NCI-H1105 (cell line): ENCODE results near the gene SLC16A3.
"Not testable (repeated sequence)": the region's sequence is repeated elsewhere in the genome, so short reads cannot be mapped to it uniquely, and the experiment has no call there.

ENCODE experiments used
- DNase-seq: peaks from one replicate; lab custom pipeline; 2025; lab: John Stamatoyannopoulos, UW

Gene SLC16A3

DNA sequence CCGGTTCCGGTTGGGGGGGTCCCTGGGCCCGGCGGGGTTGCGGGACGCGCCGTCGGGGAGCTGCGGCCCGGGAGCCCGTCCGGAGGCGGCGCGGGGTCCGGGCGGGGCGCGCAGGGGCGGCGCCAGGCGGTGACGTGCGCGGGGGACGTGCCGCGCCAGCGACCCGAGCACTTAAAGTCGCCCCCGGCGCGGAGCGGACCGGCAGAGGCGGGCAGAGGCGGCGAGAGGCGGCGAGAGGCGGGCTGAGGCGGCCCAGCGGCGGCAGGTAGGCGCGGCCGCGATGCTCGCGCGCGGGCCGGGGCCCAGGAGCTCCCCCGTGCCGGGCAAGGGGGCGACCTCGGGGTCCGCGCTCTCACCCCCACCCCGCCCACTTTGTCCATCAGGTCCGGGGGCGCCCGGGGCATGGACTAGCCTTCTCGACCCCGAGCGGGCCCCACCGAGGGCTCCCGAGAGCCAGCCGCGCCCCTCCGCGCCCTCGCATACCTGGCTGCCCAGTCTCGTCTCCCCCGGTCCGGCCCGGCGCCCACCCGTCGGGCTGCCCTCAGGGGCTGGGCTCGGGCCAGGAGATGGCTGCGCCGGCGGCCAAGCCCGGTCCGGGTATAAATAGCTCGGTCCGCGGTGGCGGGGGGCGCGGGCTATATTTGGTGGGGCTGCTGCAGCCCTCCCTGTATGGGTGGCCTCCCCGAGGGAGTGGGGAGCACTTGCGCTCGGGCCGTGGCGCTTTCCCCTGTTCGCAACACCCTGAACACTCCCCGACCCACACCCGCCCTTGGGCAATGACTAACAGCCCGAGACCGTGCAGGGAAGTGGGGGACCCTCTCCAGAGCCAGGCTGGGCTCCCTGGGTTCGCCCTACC lies at the start of gene SLC16A3:
Gene SLC16A3, plus strand, starts transcription at position 201 of the 856 bp plus-strand sequence. CDS start 6,967 bp downstream, outside the sequence.
- peak; percentile 22 for DNase-seq

DNA sequence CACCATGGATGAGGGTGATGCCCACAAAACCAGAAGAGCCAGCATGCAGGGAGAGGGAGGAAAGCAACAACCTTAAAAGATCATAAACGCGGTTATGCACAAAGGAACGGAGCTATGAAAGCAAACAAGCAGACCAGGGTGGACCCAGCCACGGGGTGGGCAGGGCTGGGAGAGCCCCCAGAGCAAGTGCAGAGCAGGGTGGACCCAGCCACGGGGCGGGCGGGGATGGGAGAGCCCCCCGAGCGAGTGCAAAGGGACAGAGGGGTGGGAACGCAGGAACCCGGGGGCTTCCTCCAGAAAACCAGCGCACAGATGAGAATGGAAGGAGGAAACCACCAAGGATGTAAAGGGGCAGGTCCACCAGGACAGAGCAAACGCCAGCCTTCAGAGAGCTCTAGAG lies 49.4 kb upstream of the SLC16A3 start:
- no peak for DNase-seq

DNA sequence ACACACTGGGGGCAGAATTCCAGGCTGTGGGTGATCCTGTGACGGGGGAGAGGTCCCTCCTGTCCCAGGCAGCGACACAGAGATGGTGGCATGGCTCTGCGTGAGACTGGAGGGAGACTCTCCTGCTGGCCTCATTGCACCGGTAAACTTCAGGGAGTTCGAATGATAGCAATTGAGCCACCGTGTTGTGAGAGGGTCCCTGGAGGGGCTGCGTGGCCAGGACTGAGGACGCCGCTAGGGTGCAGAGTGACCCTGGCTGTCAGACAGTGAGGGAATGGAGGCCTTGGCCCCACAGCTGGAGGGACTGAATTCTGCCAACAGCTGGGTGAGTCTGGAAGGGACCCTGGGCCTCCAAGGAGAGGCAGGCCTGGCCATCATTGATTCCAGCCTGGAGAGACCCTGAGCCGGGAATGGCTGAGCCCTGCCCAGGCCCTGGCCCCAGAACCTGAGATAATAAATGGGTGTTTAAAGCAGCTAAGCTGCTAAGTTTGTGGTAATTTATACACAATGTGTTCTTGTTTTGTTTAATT lies 48.8 kb upstream of the SLC16A3 start:
- DNase-seq, result no peak

DNA sequence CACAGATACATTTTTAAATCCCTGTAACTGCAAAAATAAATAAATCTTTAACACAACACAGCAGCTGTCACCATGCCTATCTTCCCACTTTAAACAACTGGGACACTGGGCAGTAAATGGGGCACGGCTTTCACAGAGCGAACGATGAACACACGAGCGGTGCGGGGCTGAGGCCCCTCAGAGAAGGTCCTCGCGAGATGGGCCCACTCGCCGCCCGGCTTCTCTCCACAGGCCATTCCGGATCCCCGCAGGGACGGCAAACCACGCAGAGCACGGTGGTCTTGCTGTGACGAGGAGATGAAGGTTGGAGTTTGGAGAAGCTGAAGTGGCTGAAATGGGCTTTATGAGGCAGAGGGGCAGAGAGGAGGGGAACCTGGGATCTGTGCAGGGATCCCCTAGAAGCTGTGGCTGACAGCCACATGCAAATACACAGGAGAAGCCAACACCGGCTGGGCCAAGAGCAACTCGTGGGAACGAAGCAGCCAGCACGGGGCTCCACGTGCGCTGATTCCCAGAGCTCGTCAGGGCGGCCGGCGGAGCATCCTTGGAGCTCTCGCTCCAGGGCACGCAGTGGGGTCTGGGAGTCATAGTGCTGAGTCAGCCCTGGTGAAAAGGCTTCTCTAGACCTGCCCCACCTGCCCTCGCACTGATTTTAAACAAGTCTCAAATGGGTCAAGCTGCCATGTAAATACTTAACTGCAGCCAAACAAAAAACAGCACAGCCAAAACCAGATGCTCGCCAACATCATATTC lies 47.9 kb upstream of the SLC16A3 start:
- DNase-seq, result no peak

DNA sequence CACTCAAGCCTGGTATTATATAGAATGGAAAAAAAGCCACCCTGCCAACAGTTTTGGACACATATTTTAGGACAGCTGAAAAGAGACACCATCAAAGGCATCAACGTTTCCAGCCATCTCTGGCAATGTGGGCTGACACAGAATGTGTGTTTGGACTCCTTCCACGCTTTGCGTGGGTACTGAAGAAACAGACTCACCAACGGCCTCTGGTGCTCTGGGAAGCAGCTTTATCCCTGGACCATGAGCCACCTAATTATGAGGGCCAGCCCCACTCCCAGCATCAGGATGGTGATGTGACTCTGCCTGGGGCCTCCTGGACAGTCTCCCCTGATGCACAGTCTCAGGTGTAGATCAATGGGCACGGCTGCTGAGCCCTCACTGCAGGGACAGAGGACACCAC lies 44.1 kb upstream of the SLC16A3 start:
- no peak for DNase-seq

DNA sequence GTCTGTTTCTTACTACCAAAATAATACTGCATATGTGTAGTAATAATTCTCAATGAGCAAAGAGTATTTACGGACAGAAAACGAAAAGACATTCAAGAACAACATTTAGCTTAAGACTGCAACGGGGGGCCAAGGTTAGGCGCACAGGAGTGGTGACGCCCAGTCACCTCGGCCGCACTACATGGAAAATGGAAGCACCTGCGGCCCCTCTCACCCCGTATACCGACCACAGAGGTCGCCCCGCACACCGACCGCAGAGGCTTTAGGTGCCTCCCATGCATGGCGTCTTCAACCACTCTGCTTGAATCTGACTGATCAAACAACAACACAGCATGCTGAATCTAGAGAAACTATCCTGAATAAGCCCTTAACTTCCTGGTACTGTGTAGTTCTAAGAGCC lies 42.6 kb upstream of the SLC16A3 start:
- DNase-seq, result no peak

DNA sequence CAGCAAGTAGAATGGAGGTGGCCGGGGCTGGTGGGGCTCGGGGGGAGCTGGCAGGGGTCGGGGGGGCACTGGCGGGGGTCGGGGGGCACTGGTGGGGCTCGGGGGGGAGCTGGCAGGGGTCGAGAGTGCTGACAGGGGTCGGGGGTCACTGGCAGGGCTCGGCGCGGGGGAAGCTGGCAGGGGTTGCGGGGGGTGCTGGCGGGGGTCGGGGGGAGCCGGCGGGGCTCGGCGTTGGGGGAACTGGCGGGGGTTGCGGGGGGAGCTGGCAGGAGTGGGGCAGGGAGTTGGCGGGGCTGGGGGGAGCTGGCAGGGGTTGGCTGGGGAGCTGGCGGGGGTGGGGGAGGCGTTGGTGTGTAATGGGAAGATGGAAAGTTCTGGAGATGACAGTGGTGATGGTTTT lies 41.3 kb upstream of the SLC16A3 start:
- no peak for DNase-seq

DNA sequence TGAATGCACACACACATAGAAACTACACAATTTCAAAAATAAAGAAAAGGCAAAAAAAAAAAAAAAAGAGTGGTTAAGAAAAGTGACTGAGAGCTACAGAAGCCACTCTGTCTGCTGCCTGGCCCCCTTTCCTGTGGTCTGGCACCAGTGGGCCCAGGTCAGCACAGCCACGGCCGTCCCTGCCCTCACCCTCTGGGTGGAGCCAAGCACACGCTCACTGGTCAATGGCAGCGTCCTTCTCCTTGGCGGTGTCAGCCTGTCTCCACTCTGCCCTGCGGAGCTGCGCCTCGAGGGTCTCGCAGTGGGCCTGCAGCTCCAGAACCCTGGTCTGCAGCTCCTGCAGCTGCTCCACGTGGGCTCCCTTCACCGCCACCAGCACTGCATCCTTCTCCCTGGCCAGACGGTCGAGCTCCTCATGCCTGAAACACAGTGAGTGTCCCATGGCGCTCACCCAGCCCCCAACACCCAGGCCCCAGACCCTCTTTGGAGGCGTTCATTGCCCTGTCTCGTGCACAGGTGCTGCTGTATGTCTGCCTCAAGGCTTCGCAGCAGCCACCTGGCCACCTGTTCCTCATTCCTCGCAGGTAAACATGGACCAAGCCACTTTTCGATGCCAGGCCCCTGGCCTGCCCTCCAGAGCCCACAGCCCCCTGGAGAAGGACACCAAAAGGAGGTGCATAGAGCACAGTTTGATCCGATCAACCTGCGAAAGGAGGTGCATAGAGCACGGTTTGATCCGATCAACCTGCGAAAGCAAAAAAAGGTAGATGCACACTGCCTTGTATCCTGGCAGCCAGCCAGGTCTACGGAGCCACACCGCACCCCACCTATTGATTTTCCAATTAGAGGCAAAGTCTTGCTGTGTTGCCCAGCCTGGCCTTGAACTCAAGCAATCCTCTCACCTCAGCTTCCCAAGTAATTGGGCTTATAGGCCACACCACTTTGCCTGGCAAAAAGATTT lies 40.6 kb upstream of the SLC16A3 start:
- peak; percentile 20 for DNase-seq

DNA sequence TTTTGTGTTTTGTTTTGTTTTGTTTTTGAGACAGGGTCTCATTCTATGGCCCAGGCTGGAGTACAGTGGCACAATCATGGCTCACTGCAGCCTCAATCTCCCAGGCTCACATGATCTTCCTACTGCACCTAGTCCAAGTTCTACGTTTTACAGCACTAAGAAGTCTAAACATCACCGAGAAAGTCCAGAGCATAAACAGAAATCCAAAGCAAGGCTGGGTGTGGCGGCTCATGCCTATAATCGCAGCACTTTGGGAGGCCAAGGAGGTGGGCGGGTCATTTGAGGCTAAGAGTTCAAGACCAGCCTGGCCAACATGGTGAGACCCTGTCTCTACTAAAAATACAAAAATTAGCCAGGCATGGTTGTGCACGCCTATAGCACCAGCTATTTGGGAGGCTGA lies 35.8 kb upstream of the SLC16A3 start:
- DNase-seq, result not testable (repeated sequence)

DNA sequence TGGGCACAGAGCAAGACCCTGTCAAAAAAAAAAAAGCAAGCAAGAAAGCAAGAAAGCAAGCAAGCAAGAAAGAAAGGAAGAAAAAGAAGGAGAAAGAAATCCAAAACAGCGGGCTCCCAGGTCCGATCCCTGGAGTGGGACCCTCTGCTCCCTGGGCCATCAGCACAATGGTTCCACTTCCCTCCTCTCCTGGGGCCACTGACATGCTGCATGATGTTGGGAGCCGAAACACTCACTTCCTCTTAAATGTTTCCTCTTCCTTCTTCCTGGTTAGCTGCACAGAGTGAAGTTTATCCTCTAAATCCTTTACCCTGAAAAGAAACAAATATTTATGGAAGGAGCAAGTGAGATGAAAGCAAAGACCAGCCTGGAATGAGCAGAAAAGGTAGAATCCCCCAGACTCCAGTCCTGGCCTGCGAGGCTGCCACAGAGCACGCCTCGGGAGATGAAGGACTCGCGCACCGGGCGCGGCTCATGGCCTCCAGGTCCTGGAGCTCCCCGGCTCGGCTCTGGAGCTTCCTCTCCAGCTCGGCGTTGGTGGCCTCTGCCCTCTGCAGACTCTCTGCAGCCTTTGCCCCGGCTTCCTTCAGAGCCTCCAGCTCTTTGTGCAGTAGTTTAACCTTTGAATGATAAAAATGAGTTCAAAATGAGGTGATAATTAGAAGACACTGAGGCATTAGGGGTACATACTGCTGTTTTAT lies 35.2 kb upstream of the SLC16A3 start:
- no peak for DNase-seq

DNA sequence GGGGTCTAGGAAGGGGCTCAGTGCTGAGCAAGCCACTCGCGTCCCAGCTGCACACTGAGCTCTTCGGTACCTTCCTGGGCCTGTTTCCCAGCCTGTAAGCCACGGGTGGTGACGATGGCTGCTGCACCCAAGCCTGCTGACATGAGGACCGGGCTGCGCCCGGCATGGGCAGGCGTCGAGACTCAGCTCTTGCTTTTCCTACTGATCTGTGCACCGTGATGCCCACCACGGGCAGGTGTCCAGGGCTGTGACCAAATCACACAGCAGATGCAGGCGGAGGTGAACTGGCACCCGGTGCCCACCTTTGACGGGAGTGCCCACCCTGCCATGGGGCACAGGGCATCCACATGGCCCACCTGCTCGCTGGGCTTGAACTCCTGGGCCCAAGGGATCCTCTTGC lies 34.1 kb upstream of the SLC16A3 start:
- no peak for DNase-seq

DNA sequence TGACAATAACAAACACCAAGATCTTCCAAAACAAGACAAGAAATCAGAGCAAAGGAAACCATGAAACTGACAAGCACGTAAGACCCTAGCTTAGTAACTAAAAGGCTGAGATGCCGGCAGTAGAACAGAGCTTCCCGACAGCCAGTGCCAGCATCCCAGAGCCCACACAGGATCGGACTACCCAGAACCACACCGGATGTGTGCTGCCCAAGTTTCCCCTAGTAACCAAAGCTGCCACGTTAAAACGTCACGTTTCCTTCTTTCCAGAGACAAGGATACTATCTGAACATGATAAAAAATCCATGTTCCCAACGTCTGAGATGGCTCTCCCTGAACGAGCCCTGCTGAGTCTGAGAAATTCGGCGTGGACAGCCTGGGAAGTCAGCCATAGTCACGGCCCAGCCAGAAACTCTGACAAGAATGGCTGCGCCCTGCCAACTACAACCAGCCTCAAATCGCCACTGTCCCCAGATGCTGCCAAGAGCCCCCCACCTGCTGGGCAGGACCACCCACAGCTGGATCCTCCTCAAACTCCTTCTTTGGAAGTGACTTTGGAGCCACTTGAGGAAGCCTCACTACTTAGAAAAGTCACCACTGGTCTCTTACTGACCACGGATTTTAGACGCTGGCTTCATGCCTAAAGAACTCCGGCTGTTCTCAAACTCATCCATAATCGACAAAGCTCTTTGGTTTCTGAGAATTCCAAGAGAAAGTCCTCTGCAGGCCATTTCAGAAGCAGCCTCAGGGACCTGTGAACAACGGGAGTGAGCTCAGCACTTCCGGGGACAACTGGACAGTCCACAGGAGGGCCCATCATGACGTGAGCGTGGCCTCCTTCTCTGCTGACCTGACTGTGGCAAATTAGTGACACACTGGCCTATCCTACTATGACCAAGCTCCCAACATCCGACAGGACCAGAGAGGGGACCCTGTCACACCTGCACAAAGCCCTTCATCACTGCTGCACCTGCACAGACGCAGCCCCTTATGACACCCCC lies 32.9 kb upstream of the SLC16A3 start:
- DNase-seq, result no peak

DNA sequence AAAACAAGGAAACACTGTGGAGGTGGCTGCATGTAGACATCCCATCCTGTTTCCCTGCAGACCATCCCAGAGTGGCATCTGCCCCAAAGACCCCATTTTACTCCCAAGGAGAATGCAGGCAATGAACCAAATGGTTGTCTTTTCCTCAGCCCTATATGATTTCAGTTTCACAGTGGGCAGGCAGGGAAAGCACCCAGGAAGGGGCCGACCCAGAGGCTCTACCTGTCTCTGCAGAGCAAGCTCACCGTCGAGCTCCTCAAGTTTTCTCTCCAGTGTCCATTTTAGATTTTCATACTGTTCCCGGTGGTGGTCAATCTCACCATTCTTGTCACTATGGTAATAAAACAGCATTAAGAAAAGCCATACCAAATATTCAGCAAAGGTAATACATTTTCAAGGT lies 30.8 kb upstream of the SLC16A3 start:
- DNase-seq, result no peak

DNA sequence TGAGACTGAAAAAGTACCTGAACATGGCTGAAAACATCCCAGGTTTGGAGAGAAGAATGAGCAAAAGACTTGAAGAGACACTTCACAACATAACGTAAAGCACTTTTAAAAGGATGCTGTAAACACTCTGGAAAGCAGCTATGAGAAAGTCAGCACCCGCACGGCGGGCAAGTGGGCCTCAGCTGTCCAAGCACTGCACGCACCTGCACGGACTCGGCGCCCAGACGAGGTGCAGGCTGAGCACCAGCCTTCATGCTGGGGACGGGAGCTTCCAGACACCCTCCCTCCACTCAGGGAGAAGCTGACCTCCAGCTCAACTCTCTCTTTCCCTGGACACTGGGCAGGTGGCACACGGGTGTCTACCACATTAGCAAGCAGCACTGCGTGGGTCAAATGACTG lies 29.3 kb upstream of the SLC16A3 start:
- no peak for DNase-seq

DNA sequence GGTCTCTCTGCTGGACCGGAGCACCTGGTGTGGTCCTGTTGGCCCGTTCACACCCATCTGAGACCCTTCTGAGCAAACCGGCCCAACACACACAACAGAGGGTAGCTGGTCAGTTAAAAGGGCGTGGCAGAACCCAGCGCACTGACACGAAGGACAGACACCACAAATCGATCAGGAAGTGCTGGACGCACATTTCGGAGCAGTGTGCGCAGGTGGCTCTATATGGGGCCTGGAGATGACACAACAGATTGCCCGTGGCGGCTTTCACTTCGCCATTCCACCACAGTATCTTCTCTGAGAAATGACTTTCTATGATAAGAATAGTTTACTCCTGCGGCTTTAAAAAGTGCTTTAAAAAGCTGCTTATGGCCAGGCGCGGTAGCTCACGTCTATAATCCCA lies 28.7 kb upstream of the SLC16A3 start:
- DNase-seq, result no peak

DNA sequence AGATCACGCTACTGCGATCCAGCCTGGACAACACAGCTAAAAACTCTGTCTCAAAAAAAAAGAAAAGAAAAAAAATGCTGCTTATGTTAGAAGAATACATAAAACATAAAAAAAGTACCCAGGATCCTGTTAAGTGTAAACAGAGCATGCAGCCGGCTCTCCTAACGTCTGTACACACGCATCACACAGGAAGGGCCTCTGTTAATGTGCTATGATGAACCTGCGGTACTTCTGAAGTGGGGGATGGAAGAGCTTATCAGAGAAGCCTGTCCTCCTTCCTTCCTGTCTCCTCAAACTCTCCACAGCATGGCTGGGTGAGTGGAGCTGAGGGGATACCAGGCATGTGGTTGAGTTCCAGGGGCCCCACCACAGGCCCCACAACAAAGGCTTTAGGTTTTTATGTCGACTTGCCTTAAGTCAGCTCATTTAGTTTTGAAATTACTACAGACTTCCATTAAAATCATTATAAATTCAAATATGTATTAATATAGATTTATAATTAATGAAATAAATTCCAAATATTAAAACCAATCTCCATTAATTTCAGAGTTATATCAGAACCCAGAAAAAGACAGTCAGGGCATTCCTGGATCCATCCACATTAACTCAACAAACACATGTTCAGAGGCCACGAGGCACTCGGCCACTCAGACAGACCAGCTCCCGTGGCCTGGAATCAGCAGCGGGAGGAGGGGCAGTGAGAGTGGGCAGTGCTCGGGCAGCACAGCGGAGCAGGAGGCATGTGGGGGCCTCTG lies 27.9 kb upstream of the SLC16A3 start:
- DNase-seq, result no peak

DNA sequence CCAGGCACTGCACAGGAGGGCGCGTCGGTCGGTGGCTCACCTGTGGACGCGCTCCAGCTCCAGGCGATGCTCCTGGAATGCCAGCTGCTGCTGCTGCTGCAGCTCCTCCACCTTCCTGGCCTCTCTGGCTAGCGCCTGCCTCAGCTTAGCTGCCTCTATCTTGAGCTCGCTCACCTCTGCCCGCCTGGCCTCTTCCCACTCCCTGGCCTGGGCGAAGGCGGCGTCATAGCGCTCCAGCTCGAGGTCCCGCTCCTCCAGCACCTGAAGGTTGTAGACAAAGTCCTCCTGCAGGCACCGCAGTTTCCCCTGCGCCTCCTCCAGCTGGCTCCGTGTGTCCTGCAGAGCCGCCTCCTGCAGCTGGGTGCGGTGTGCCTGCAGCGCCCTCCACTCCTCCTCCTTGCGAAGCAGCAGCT lies 27.3 kb upstream of the SLC16A3 start:
- DNase-seq, result no peak

DNA sequence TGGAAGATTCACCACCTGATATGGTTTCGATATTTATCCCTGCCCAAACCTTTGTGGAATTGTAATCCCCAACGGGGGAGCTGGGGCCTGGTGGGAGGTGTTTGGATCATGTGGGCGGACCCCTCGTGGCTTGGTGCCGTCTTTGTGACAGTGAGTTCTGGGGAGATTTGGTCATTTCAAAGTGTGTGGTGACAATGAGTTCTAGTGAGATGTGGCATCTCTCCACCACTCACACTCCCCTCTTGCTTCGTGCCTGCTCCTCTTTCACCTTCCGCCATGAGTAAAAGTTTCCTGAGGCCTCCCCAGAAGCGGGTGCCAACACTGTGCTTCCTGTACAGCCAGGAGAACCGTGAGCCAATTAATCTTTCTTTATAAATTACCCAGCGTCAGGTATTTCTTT lies 25.9 kb upstream of the SLC16A3 start:
- no peak for DNase-seq

DNA sequence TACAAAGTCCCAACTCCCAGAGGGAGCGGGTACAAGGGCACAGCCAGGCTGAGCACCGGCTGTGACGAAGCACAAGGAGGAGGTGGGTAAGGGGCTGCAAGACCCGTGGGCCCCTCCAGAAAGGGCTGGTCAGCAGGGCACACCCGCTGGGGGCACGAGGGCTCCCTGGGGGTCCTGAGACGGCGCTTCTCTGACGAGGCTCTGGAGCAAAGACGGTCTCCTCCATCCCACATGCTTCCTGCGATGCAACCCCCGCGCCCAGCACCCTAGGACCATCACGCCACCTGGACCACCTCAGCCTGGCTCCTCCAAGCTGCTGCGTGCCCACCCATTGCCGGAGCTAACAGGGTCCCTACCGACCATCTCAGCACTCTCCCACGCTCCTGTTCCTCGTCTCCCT lies 24.9 kb upstream of the SLC16A3 start:
- no peak for DNase-seq
